Measurements from ENCODE around the gene CYTH2.

CYTH2 gene, protein sequence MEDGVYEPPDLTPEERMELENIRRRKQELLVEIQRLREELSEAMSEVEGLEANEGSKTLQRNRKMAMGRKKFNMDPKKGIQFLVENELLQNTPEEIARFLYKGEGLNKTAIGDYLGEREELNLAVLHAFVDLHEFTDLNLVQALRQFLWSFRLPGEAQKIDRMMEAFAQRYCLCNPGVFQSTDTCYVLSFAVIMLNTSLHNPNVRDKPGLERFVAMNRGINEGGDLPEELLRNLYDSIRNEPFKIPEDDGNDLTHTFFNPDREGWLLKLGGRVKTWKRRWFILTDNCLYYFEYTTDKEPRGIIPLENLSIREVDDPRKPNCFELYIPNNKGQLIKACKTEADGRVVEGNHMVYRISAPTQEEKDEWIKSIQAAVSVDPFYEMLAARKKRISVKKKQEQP

DNA sequence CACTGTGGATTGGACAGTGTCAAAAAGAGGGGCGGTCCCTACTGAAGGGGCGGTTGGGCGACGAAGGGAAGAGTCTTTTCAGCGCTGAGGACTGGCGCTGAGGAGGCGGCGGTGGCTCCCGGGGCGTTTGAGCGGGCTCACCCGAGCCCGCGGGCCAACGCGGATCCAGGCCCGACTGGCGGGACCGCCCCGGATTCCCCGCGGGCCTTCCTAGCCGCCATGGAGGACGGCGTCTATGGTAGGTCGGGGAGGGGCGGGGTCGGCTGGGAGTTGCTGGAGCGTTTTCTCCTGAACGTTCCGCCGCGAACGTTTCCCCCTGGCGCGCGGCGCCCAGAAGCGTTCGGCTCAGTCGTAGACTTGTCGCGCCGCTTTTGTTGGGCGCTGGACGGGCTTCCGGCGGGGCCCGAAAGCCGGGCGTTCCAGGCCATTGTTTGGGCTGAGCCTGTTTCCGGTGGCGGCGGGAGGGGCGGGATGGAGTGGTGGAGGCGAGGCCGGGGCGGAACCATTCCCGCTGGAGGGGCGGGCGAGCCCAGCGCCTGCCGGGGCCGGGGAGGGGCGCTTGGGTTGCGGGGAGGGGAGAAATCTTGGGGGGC is at the start of gene CYTH2:
CYTH2 (plus strand) TSS at position 81 of the 593 bp plus-strand sequence; CDS start at position 220, 139 bp downstream.
- TF ChIP-seq, protein P1, sequence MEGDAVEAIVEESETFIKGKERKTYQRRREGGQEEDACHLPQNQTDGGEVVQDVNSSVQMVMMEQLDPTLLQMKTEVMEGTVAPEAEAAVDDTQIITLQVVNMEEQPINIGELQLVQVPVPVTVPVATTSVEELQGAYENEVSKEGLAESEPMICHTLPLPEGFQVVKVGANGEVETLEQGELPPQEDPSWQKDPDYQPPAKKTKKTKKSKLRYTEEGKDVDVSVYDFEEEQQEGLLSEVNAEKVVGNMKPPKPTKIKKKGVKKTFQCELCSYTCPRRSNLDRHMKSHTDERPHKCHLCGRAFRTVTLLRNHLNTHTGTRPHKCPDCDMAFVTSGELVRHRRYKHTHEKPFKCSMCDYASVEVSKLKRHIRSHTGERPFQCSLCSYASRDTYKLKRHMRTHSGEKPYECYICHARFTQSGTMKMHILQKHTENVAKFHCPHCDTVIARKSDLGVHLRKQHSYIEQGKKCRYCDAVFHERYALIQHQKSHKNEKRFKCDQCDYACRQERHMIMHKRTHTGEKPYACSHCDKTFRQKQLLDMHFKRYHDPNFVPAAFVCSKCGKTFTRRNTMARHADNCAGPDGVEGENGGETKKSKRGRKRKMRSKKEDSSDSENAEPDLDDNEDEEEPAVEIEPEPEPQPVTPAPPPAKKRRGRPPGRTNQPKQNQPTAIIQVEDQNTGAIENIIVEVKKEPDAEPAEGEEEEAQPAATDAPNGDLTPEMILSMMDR (conservative IDR thresholded peaks at IDR 0.05; ENCODE audit: low read length) = no peak
- DNase-seq (ENCODE audit: low read depth) = peak; percentile 83
- H3K4me3 ChIP-seq (ENCODE audit: low read length) = peak within 1 kb of the TSS; percentile 86

DNA sequence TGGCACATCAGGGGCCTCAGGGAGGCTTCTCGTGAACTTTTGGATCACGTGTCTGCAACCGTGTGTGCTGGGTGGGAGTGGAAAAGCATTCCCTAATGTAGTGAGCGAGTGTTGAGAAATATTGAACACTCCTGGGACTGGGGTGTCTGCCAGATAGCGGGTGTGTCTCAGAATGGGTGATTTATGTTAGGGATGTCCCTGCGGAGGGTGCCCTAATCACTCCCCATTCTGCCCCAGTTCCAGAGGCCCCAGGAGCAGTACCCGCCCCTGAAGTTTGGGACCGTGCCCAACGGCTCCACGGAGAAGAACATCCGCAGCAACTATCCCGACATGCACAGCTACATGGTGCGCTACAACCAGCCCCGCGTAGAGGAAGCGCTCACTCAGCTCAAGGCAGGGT is 47.6 kb upstream of the CYTH2 start:
- TF ChIP-seq, protein P1 (conservative IDR thresholded peaks at IDR 0.05; ENCODE audit: low read length) = no peak
- no peak overlapping the region for H3K4me3 ChIP-seq (ENCODE audit: low read length)
- no peak for DNase-seq (ENCODE audit: low read depth)

DNA sequence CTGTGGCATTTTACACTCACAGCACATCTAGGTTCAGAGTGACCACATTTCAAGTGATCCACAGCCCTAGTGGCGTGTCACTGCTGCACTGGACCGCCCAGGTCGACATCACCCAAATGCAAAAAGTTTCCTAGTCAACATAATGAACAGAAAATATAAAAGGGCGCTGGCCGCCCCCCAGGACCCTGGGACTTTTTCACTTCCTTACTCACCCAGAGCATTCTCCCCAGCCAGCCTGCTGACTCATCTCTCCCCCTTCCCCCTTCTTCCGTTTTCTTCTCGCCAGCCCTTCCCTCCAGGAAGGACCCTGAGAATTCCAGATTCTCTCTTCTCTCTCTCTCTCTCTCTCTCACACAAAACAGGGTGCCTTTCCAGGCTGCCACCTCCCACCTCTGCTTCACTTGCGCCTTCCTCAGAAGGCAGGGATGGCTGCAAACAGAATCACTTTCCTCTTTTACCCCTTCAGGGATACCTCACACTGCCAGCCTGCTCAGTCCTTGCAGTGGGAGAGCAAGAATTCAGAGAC is 44.4 kb upstream of the CYTH2 start:
- H3K4me3 ChIP-seq (ENCODE audit: low read length) = no peak overlapping the region
- TF ChIP-seq, protein P1 (conservative IDR thresholded peaks at IDR 0.05; ENCODE audit: low read length) = 0 out of 2 replicates have a peak, but pooled peaks have one; percentile 7
- DNase-seq (ENCODE audit: low read depth) = peak; percentile 38

DNA sequence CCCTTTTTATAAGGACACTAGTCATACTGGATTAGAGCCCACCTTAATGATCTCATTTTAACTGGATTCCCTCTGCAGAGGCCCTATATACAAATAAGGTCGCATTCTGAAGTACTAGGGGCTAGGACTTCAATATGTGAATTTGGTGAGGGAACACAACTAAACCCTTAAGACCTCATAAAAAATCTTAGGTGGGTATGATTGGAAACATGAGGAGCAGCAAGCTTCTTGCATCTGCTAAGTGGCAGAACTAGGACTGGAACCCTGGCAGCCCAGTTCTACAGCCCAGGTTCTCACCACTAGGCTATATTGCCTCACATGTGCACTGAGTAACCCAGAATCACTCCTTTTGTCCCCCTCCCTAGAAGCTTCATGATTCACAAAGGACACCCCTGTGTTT is 40.5 kb upstream of the CYTH2 start:
- DNase-seq (ENCODE audit: low read depth) = no peak
- TF ChIP-seq, protein P1 (conservative IDR thresholded peaks at IDR 0.05; ENCODE audit: low read length) = no peak
- H3K4me3 ChIP-seq (ENCODE audit: low read length) = no peak overlapping the region

DNA sequence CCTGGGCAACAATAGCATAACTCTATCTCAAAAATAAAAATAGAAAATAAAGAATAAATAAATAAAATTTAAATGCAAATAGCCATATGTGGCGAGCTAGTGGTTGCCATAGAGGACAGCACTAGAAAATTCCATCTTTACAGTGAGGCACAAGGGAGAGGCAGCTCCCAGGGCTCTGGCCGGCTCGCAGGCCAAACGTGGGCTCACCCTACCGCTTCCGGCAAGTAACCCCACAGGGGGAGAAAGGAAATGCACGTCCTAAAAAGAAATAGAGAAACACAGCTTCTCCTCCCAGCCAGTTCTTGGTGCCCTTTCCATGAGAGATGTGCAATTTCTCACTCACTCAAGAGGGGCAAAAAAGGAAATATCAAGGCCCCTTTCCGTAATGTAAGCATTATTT is 35.8 kb upstream of the CYTH2 start:
- DNase-seq (ENCODE audit: low read depth) = no peak
- TF ChIP-seq, protein P1 (conservative IDR thresholded peaks at IDR 0.05; ENCODE audit: low read length) = no peak
- H3K4me3 ChIP-seq (ENCODE audit: low read length) = no peak overlapping the region

DNA sequence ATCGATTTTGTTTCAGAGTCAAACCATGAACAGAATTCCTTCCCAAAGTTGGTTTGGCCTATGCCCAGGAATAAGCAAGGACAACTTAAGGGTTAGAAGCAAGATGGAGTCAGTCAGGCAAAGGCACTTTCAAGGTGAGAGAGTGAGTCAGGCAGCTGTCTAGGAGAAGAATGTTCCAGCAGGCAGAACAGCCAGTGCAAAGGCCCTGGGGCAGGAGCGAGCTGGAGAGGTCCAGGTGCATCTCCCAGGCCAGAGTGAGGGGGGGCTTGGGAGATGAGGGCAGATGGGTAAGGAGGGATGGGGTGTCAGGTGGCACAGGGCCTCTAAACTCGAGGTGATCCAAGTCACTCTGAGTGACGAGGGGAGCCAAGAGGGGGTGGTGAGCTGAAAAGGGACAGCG is 32.6 kb upstream of the CYTH2 start:
- DNase-seq (ENCODE audit: low read depth) = no peak
- no peak overlapping the region for H3K4me3 ChIP-seq (ENCODE audit: low read length)
- TF ChIP-seq, protein P1 (conservative IDR thresholded peaks at IDR 0.05; ENCODE audit: low read length) = no peak

Data from AG10803 (cell line).